SK-N-SH (cell line): ENCODE measurements around the gene CCDC106. TPM values are rescaled to one million over a fixed set of nuclear protein-coding genes. Genes with fewer than 3 reads are reported as not detected.

Experiments used
- CTCF ChIA-PET: fragments of 300-600, 350-600 bp; formaldehyde crosslinking; extraction: SDS; loops from one replicate; lab custom pipeline; 2021; lab: Yijun Ruan, JAX
- POLR2A ChIA-PET: fragments of 350-600 bp; sonication (Branson Sonifier 250); formaldehyde crosslinking; extraction: SDS; loops from one replicate; lab custom pipeline; 2020; ENCODE audit warnings: antibody characterized with exemption, inconsistent platforms; lab: Yijun Ruan, JAX
- DNase-seq: peaks from one replicate; pipeline ENCODE4 v3.0.0; 2012
- H2AFZ ChIP-seq: fragments of 200-600 bp; sonication (generic); 2 replicates; pipeline ENCODE4 v1.8.1; 2016; ENCODE audit warnings: antibody characterized with exemption, mild to moderate bottlenecking, low read depth
- H3F3A ChIP-seq: fragments of 200-600 bp; sonication (generic); replicated peaks from 2 replicates; pipeline ENCODE3; 2016; ENCODE audit warnings: antibody characterized with exemption, mild to moderate bottlenecking; ENCODE audit not compliant: insufficient read depth
- H3K27ac ChIP-seq, 2 experiments: fragments of 200-500 bp in 1 of 2; fragments of 200-600 bp in 1 of 2; sonication (Bioruptor generic) in 1 of 2; sonication (generic), shearing (Covaris generic) in 1 of 2; 2 replicates each; pipeline versions ENCODE4 v1.5.1 to v1.6.1; 2014 to 2016; ENCODE audit warnings: low read depth in 2 of 2, inconsistent platforms in 1 of 2, low read length in 1 of 2, mild to moderate bottlenecking in 1 of 2, mixed read lengths in 1 of 2
- H3K27me3 ChIP-seq: fragments of 200-600 bp; sonication (generic), shearing (Covaris generic); 2 replicates; pipeline ENCODE4 v1.6.1; 2016; ENCODE audit warnings: mixed run types; ENCODE audit not compliant: insufficient read depth
- H3K36me3 ChIP-seq, 2 experiments: fragments of 200-500 bp in 1 of 2; fragments of 200-600 bp in 1 of 2; sonication (Bioruptor generic) in 1 of 2; sonication (generic) in 1 of 2; replicated peaks in 1 of 2; 2 replicates each; pipeline versions ENCODE3 to v1.5.1; 2014 to 2016; ENCODE audit warnings: low read length in 1 of 2, mild to moderate bottlenecking in 1 of 2; ENCODE audit not compliant: insufficient read depth in 2 of 2, control insufficient read depth in 1 of 2
- H3K4me1 ChIP-seq, 2 experiments: fragments of 200-500 bp in 1 of 2; fragments of 200-600 bp in 1 of 2; sonication (Bioruptor generic) in 1 of 2; sonication (generic), shearing (Covaris generic) in 1 of 2; 2 replicates each; pipeline versions ENCODE4 v1.5.1 to v1.6.1; 2014 to 2016; ENCODE audit warnings: low read depth in 1 of 2, low read length in 1 of 2, mixed run types in 1 of 2; ENCODE audit not compliant: insufficient read depth in 2 of 2, control insufficient read depth in 1 of 2
- H3K4me2 ChIP-seq: fragments of 200-600 bp; sonication (generic), shearing (Covaris generic); 2 replicates; pipeline ENCODE4 v1.6.1; 2017; ENCODE audit warnings: mixed run types
- H3K4me3 ChIP-seq, 2 experiments: fragments of 200-500 bp in 1 of 2; fragments of 200-600 bp in 1 of 2; sonication (Bioruptor generic) in 1 of 2; sonication (generic), shearing (Covaris generic) in 1 of 2; 2 replicates each; pipeline versions ENCODE4 v1.5.1 to v1.8.1; 2014 to 2016; ENCODE audit warnings: low read depth in 2 of 2, inconsistent platforms in 1 of 2, low read length in 1 of 2, mild to moderate bottlenecking in 1 of 2, mixed read lengths in 1 of 2, moderate library complexity in 1 of 2
- H3K79me2 ChIP-seq: fragments of 200-600 bp; sonication (generic); 2 replicates; pipeline ENCODE4 v1.8.1; 2017; ENCODE audit warnings: mild to moderate bottlenecking; ENCODE audit not compliant: insufficient read depth
- H3K9ac ChIP-seq: fragments of 200-600 bp; sonication (generic); 2 replicates; pipeline ENCODE4 v1.6.1; 2017; ENCODE audit warnings: mixed run types
- H3K9me2 ChIP-seq: fragments of 200-600 bp; sonication (generic); 2 replicates; pipeline ENCODE4 v1.6.1; 2017; ENCODE audit warnings: mixed run types
- H3K9me3 ChIP-seq: fragments of 200-600 bp; sonication (generic); 2 replicates; pipeline ENCODE4 v1.6.1; 2017; ENCODE audit warnings: mixed run types, mild to moderate bottlenecking, moderate library complexity
- H4K20me1 ChIP-seq: fragments of 200-600 bp; sonication (generic); 2 replicates; pipeline ENCODE4 v1.6.1; 2017; ENCODE audit warnings: mild to moderate bottlenecking, mixed run types; ENCODE audit not compliant: insufficient read depth
- ELF1 ChIP-seq: IDR thresholded peaks from 2 replicates; pipeline ENCODE4 v1.4.0; 2012
- EP300 ChIP-seq, 2 experiments: IDR thresholded peaks; 2 replicates each; pipeline versions ENCODE4 v1.4.0 to v1.6.1; 2012; ENCODE audit warnings: borderline replicate concordance in 1 of 2, low read depth in 1 of 2, low read length in 1 of 2
- GATA2 ChIP-seq: sonication (generic); formaldehyde crosslinking; IDR thresholded peaks from 2 replicates; pipeline ENCODE4 v1.5.0; 2020; ENCODE audit warnings: mild to moderate bottlenecking, missing genetic modification reagents
- JUND ChIP-seq: IDR thresholded peaks from 2 replicates; pipeline ENCODE4 v1.4.0; 2012
- MXI1 ChIP-seq: IDR thresholded peaks from 2 replicates; pipeline ENCODE4 v1.6.1; 2012; ENCODE audit warnings: mild to moderate bottlenecking, low read depth, low read length, improper control_type of control experiment
- RAD21 ChIP-seq: IDR thresholded peaks from 2 replicates; pipeline ENCODE4 v1.6.1; 2012; ENCODE audit warnings: mild to moderate bottlenecking, low read length
- SMC3 ChIP-seq: IDR thresholded peaks from 2 replicates; pipeline ENCODE4 v1.6.1; 2012; ENCODE audit warnings: low read depth, low read length, improper control_type of control experiment
- TCF12 ChIP-seq: IDR thresholded peaks from 2 replicates; pipeline ENCODE4 v1.4.0; 2012
- TEAD4 ChIP-seq: IDR thresholded peaks from 2 replicates; pipeline ENCODE4 v1.4.0; 2012; ENCODE audit warnings: mild to moderate bottlenecking, borderline replicate concordance; ENCODE audit not compliant: insufficient read depth
- USF1 ChIP-seq: IDR thresholded peaks from 2 replicates; pipeline ENCODE4 v1.4.0; 2012; ENCODE audit warnings: low read depth, borderline replicate concordance
- YY1 ChIP-seq: IDR thresholded peaks from 2 replicates; pipeline ENCODE4 v1.4.0; 2012; ENCODE audit warnings: low read depth, mild to moderate bottlenecking
- WGBS: methylation state at CpG from one replicate; pipeline ENCODE4 v1.1.6; 2017; ENCODE audit warnings: low lambda C conversion rate; 5-methylcytosine and 5-hydroxymethylcytosine counted together
- polyA plus RNA-seq, 3 experiments: library from polyadenylated mRNA; depleted of rRNA; stranded (reverse); fragments of >200 nt; gene quantifications; 2 replicates each; pipeline ENCODE4 v1.2.3, GENCODE V29; 2012

The CCDC106 gene
- polyA plus RNA-seq, 1 of the 3 experiments (the other 2 are of a cell fraction) = 27.1 TPM

- peaks cover 89% of the 10 kb centered on the region for H4K20me1 ChIP-seq
- ChIA-PET POLR2A (no interaction called here), CTCF (interaction anchor here (0.6 kb wide), 1 partner anchor 12 kb away, joined by 4 read pairs; no protein-coding TSS in a partner anchor)
- no peak overlapping the region for H3K4me3 ChIP-seq
- DNase-seq = no peak
- H3K4me1 ChIP-seq = peaks cover 7 to 10% of the 10 kb centered on the region in 2 experiments; a peak in 2 of 4 replicates
- H3K9me3 ChIP-seq = no peaks in the 10 kb centered on the region
- no peaks in the 10 kb centered on the region for H3K9me2 ChIP-seq
- no peak for TF ChIP-seq SMC3
- TF ChIP-seq TCF12 = no peak
- TF ChIP-seq JUND = no peak
- H3K4me2 ChIP-seq = no peak overlapping the region
- no peaks in the 10 kb centered on the region for H3K27me3 ChIP-seq
- peaks cover 37% of the 10 kb centered on the region for H3F3A ChIP-seq
- H3K79me2 ChIP-seq = peaks cover 86% of the 10 kb centered on the region
- 92% methylated on average over 33 of the region's 43 CpGs for WGBS
- H3K36me3 ChIP-seq = peaks cover 24 to 55% of the 10 kb centered on the region in 2 experiments
- H3K9ac ChIP-seq = no peak overlapping the region
- H3K27ac ChIP-seq = no peak overlapping the region
- no peak overlapping the region for H2AFZ ChIP-seq
Observed at GRCh38 chr19:55669418-55670279, 21.6 kb downstream of the CCDC106 start.

GRCh38 chr19:55670280-55671053, 22.5 kb downstream of the CCDC106 start:
- peaks cover 86% of the 10 kb centered on the region for H3K79me2 ChIP-seq
- H3K9me2 ChIP-seq = no peaks in the 10 kb centered on the region
- no peaks in the 10 kb centered on the region for H3K9me3 ChIP-seq
- H4K20me1 ChIP-seq = peaks cover 83% of the 10 kb centered on the region
- H3K4me1 ChIP-seq = peaks cover 7 to 10% of the 10 kb centered on the region in 2 experiments; a peak in 2 of 4 replicates
- 72% methylated on average over 19 of the region's 23 CpGs for WGBS
- TF ChIP-seq EP300 (IDR thresholded peaks at IDR 0.05; ENCODE audit: borderline replicate concordance in 1 of 2, low read depth in 1 of 2, low read length in 1 of 2) (no peak), GATA2 (CRISPR knock-in tag) (no peak), TEAD4 (no peak), MXI1 (no peak), USF1 (no peak), RAD21 (no peak), YY1 (no peak), ELF1 (no peak), SMC3 (no peak)
- no peaks in the 10 kb centered on the region for H3K27me3 ChIP-seq
- H2AFZ ChIP-seq = no peak overlapping the region
- H3K4me3 ChIP-seq = no peak overlapping the region
- no peak overlapping the region for H3K9ac ChIP-seq
- ChIA-PET CTCF (interaction anchor here (0.8 to 2.4 kb wide), 8 partner anchors 8 to 38 kb away, joined by 3 to 34 read pairs (median 7); partner anchors contain the start of genes U2AF2 and ZNF581), POLR2A (interaction anchor here (1.3 to 1.4 kb wide), 2 partner anchors 13 to 16 kb away, joined by 3 to 4 read pairs; partner anchors contain the start of gene U2AF2)
- no peak overlapping the region for H3K4me2 ChIP-seq
- peaks cover 24 to 55% of the 10 kb centered on the region in 2 experiments for H3K36me3 ChIP-seq
- H3F3A ChIP-seq = peaks cover 38% of the 10 kb centered on the region
- no peak for DNase-seq
- no peak overlapping the region for H3K27ac ChIP-seq
